A673 (cell line): ENCODE results near the gene ITGB4. TPM values are rescaled to one million over a fixed set of nuclear protein-coding genes. Genes with fewer than 3 reads are reported as not detected.

Source experiments
- BruUV-seq: library from RNA; stranded (reverse); fragments of 400-500 nt; replicated peaks from 2 replicates; lab custom pipeline; 2021; lab: Mats Ljungman, UMichigan
- CTCF ChIA-PET: fragments of 300-600 bp; sonication (Branson Sonifier 250); formaldehyde crosslinking; loops from one replicate; lab custom pipeline; 2022; ENCODE audit warnings: antibody characterized with exemption; lab: Charles Lee
- POLR2A ChIA-PET: fragments of 300-600 bp; sonication (Branson Sonifier 250); formaldehyde crosslinking; loops from one replicate; lab custom pipeline; 2022; ENCODE audit warnings: antibody characterized with exemption; ENCODE audit not compliant: low non-redundant PET; lab: Charles Lee
- DNase-seq: peaks from one replicate; pipeline ENCODE4 v3.0.0-alpha.2; 2015; ENCODE audit warnings: low spot score
- H3K27ac ChIP-seq: fragments of 200-600 bp; sonication (generic); 2 replicates; pipeline ENCODE4 v1.5.1; 2016; ENCODE audit warnings: mixed run types, low read depth, mild to moderate bottlenecking, mixed read lengths, antibody characterized with exemption, low read length; ENCODE audit not compliant: poor library complexity, severe bottlenecking
- H3K27me3 ChIP-seq: fragments of 200-600 bp; sonication (generic); replicated peaks from 2 replicates; pipeline ENCODE4 v1.6.1; 2017; ENCODE audit warnings: mixed run types, low read depth, mild to moderate bottlenecking, mixed read lengths, antibody characterized with exemption, low read length; ENCODE audit not compliant: insufficient read depth, poor library complexity
- H3K36me3 ChIP-seq: fragments of 200-600 bp; sonication (generic); 2 replicates; pipeline ENCODE4 v1.6.1; 2016; ENCODE audit warnings: mixed run types, mild to moderate bottlenecking, mixed read lengths, antibody characterized with exemption, low read length; ENCODE audit not compliant: insufficient read depth, poor library complexity, severe bottlenecking
- H3K4me1 ChIP-seq: fragments of 200-600 bp; sonication (generic); 2 replicates; pipeline ENCODE4 v1.6.1; 2017; ENCODE audit warnings: mixed run types, mild to moderate bottlenecking, mixed read lengths, antibody characterized with exemption, low read length; ENCODE audit not compliant: insufficient read depth, poor library complexity, severe bottlenecking
- H3K4me3 ChIP-seq: fragments of 200-600 bp; sonication (generic); 2 replicates; pipeline ENCODE4 v1.5.1; 2016; ENCODE audit warnings: low read depth, mixed run types, mild to moderate bottlenecking, mixed read lengths, low read length; ENCODE audit not compliant: poor library complexity, severe bottlenecking
- H3K9me3 ChIP-seq: fragments of 200-600 bp; sonication (generic); 2 replicates; pipeline ENCODE4 v1.6.1; 2016; ENCODE audit warnings: mixed run types, low read depth, mild to moderate bottlenecking, mixed read lengths, antibody characterized with exemption, low read length; ENCODE audit not compliant: poor library complexity, severe bottlenecking
- CTCF ChIP-seq: fragments of 300-800, 200-600 bp; sonication (generic); conservative IDR thresholded peaks from 2 replicates; pipeline ENCODE4 v1.5.1; 2017; ENCODE audit warnings: low read depth, mild to moderate bottlenecking, antibody characterized with exemption, low read length, moderate library complexity, mixed read lengths
- EZH2 ChIP-seq: fragments of 200-600 bp; sonication (generic); IDR thresholded peaks from 2 replicates; pipeline ENCODE4 v1.6.1; 2017; ENCODE audit warnings: borderline replicate concordance, low read depth, mild to moderate bottlenecking, mixed read lengths, antibody characterized with exemption, low read length; ENCODE audit not compliant: poor library complexity, severe bottlenecking
- intact Hi-C: fragments of 100-400 bp; cut with micrococcal nuclease; formaldehyde crosslinking; loops from one replicate; pipeline ENCODE4 v1.10.0; 2022; ENCODE audit not compliant: unreplicated experiment
- total RNA-seq: library from RNA; stranded (reverse); gene quantifications from 2 replicates; pipeline ENCODE4 v1.2.3, GENCODE V29; 2021

ITGB4 gene
- total RNA-seq, 1 experiment from 2014 or later: 0.95 TPM

GRCh38 chr17:75783069-75783783 is 62.0 kb downstream of the ITGB4 start:
- H3K27me3 ChIP-seq: no peaks in the 10 kb centered on the region
- BruUV-seq: no TSS peak
- no peaks in the 10 kb centered on the region for H3K9me3 ChIP-seq
- no peak for TF ChIP-seq EZH2
- peak; percentile 77 for TF ChIP-seq CTCF
- DNase-seq: peak; percentile 68
- peak overlapping the region; percentile 97 for H3K27ac ChIP-seq
- POLR2A ChIA-PET: interaction anchor here (0.7 to 1.0 kb wide), 2 partner anchors 8 to 38 kb away, joined by 4 read pairs; no protein-coding TSS in a partner anchor
- intact Hi-C loops: no loop called here
- peaks cover 10% of the 10 kb centered on the region for H3K36me3 ChIP-seq
- H3K4me3 ChIP-seq: peak overlapping the region; percentile 65
- CTCF ChIA-PET: interaction anchor here (0.6 to 0.8 kb wide), 3 partner anchors 13 to 810 kb away, joined by 3 to 7 read pairs (median 3); no protein-coding TSS in a partner anchor
- peaks cover 19% of the 10 kb centered on the region for H3K4me1 ChIP-seq

GRCh38 chr17:75783803-75784472 is 62.7 kb downstream of the ITGB4 start:
- DNase-seq: no peak
- intact Hi-C loops: no loop called here
- Histone ChIP-seq H3K4me3 (peak overlapping the region; percentile 65), H3K36me3 (peaks cover 3% of the 10 kb centered on the region), H3K4me1 (peaks cover 18% of the 10 kb centered on the region), H3K27ac (peak overlapping the region; percentile 97), H3K9me3 (no peaks in the 10 kb centered on the region), H3K27me3 (no peaks in the 10 kb centered on the region)
- TF ChIP-seq CTCF (no peak), EZH2 (no peak)
- CTCF ChIA-PET: interaction anchor here (0.7 kb wide), 1 partner anchor 811 kb away, joined by 3 read pairs; no protein-coding TSS in a partner anchor
- POLR2A ChIA-PET: interaction anchor here (0.7 to 1.0 kb wide), 2 partner anchors 9 to 37 kb away, joined by 4 read pairs; no protein-coding TSS in a partner anchor
- BruUV-seq: no TSS peak

- peak; percentile 99 for DNase-seq
- intact Hi-C loops: no loop called here
- H3K4me3 ChIP-seq: peak within 1 kb of the TSS; percentile 65
- peaks cover 18% of the 10 kb centered on the region for H3K4me1 ChIP-seq
- peak within 1 kb of the TSS; percentile 97 for H3K27ac ChIP-seq
- ChIA-PET POLR2A (no interaction called here), CTCF (interaction anchor here (0.7 kb wide), 1 partner anchor 175 kb away, joined by 6 read pairs; no protein-coding TSS in a partner anchor)
- H3K36me3 ChIP-seq: no peaks in the 10 kb centered on the region
- no TSS peak for BruUV-seq
- H3K27me3 ChIP-seq: no peaks in the 10 kb centered on the region
- TF ChIP-seq CTCF (no peak), EZH2 (no peak)
- H3K9me3 ChIP-seq: no peaks in the 10 kb centered on the region
Measured at GRCh38 chr17:75784473-75785015, 63.3 kb downstream of the ITGB4 start, which contains the start of gene UNK. TSS of gene UNK (plus strand) at chr17:75784806. CDS start at chr17:75784881, 75 bp downstream.
